Measurements from ENCODE around the gene ACSBG1.
A peak's percentile ranks its signal among the peaks of the same experiment; 100 is the strongest.

ACSBG1 gene

DNA sequence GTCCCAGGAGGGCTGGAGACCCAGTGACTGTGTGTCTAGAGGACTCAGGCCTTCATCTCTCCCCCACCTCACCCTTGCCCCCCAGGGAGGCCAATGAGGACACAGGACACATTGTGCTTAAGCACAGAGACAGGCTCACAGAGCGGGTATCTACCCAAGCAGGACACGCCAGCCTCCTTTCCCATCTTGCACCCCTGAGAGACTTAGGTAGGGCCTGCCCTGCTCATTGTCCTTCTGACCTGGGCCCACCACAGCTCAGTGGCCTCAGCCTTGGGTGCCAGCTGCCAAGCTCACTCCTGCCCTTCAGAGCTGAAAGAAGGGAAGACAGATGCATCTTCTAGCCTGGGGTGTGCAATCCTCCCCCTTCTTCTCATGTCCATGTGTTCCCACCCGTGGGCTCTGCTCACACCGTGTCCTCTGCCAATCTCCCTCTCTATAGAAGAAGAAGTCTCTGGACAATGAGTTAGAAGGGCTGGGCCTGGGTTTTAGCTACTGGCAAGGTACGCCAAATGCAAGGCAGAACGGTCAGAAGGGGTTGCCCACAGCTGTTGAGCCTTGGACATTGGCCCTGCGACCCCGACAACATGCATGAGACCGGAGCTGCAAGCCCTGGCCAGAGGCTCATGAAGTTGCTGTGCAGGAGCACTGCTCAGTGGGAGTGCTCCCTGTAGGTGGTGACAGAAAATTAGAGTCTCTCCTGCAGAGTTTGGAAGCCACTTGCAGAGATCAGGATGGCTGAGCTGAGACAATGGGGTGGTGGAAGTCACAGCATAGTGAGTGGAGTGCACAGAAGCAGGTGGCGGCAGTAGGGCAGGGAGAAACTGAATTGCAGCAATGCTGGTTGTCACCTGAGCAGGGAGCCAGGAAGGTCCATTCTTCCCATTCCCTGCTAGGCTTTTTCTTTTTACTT lies 32.8 kb downstream of the ACSBG1 start:
- no peak for DNase-seq

DNA sequence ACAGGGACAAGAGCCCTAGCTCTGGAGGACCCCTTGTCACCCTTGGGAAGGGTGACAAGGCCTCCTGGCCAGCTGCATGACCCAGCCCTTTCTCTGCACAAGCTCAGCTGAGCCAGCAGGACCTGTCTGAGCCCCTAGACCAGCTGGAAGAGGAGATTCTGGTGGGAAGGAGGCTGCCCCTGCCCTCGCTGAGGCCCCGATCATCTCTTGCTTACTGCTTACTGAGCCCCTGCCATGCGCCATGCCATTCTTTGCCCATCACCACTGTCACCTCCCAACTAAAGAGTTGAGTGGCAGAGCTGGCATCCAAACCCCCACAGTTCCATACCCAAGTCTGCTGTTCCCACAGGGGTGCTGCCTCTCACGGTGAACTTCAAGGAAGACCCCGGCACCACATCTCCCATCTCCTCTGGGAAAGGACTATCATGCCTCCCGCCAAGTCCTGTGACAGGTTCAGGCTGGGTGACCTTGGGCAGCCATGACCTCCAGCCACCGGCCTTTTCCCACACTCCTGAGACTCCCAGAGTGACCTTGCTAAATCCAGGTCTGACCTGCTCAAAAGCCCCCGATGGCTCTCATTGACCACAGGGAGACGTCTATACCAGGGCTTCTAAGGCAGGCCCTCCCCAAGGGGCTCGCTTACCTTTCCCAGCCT lies 34.0 kb downstream of the ACSBG1 start:
- no peak for DNase-seq

DNA sequence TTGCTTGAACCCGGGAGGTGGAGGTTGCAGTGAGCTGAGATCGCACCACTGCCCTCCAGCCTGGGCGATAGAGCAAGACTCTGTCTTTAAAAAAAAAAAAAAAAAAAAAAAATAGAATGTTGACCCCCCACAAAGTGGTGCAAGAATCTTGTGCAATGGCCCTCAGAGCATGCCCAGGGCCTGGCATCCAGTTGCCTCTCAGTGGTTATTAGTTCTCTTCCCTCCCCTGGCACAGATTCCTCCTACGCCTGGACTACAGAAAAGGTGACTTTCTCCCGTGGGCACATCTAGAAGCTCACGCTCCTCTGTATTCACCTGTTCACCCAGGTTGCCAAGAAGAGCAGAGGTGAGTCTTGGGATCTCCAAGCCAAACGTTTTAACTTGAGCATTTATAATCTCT lies 36.7 kb downstream of the ACSBG1 start:
- DNase-seq, result no peak

DNA sequence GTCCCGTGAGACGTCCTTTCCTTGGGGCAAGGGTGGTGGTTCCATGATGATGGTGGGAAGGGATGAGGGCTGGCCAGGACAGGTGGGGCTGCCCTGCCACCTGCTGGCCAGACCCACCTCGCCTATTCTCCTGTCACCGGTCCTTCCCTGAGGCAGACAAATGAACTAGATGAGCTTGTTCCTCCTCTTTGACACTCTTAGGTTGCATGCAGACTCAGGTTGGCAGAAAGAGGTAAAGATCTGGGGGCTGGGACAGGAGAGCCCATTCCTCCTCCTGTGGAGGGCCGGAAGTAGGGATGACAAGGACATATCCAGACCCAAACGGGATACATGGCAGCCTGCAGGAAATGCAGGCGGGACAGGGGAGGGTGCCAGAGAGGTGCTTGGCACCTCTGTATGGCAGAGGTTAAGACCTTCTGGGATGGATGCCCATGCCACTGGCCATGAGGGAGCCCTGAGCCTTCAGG lies 38.6 kb downstream of the ACSBG1 start:
- DNase-seq, result peak; percentile 28

DNA sequence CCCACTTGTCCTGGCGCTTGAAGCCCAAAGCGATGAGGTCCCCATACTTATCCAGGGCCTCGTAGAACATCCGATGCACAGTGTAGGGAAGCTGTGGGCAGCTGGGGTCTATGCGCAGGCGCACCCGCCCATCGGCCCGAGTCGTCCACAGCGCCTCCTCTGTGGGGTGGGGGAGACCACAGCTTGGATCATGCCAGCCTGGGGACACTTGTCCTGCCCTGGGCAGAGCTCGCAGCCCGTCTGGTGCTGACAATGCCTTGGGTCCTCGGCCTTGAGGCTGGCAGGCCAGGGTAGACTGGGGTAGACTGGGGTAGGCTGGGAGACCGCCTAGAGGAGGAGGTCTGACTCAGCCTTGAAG lies 39.8 kb downstream of the ACSBG1 start:
- no peak for DNase-seq

DNA sequence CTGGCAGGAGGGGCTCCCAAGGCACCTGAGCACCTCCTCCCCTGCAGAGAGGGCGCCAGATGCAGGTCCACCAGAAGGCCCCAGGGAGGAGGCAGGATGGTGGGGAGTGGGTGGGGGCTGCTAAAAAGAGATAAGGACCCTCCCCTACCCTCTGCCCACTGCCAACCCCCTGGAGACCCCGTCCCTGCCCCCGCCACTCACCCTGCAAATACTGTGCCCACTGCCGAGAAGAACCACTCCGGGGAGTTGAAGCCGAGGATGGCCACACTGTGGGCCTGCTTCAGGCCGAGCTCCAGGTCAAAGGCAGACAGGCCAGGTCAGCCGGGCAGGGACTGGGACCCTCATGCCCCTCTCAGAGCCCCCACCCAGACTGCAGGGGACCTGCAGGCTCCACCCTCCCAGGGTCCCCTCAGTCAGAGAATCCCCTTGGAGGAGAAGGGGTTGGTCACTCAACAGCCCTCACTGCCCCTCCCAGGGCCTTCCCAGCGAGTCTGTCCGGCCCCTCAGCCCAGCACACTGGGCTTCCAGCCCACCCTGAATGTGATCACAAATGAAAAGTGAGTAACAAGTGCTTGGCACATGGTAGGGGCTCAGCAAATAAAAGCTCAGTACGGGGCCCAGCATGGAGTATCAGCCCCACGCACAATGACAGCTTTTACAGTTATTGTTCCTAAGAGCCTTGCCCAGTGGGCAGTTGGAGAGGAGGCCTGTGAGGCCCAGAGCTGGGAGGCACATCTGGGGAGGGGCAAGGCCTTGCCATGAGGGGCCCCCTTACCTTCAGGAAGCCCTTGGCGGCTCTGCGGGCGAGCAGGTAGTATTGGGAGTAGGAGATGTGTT lies 40.4 kb downstream of the ACSBG1 start:
- no peak for DNase-seq

DNA sequence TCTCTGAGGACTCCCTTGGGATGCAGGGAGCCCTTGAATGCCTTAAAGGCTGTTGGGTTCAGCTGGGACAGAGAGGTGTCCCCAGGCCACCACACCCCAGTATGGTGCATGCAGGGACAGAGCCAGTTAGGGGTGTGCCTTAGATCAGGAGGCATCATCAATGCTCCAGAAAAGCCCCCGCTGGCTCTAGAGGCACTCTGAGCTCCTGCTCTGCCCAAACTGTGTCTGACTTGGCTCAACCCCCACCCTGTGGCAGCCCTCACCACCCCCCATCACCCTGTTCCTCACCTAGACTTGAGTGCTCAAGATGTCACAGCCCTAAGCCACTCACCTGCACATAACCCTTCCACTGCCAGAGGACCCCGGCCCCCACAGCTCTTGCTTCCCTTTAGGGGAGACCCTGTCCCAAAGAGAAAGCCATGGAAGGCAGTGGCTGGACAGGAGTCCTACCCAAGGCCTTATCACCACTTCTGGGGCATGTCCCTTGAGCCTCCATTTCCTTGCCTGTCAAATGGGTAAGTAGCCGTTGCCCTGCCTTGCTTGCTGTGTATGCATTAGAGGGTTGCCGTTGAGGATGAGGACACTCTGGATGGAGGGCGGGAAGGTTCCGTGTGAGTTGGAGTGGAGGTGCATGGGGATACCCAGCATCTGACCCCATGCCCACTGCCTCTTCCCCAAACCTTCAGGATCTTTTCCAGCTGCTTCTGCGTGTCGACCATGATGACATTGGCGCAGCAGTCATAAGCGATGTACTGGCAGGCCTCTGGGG lies 41.4 kb downstream of the ACSBG1 start:
- DNase-seq, result no peak

DNA sequence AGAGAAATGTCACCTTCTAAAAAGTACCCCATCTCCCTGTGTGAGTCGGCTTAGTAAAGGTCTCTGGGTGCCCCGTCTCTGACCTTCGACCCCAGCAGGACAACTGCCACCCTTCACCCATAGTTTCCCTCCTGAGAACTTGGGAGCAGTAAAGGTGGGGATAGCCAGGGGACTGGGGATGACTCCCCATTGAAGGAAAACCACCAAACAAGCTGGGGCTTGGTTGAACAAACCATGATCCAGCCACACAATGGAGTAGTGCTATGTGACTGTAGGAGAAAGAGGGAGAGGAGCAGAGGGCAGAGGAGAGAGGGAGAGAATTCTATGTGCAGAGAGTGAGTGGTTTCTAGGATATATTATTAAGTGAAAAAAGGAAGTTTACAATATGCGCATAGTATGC lies 51.5 kb downstream of the ACSBG1 start:
- DNase-seq, result no peak

DNA sequence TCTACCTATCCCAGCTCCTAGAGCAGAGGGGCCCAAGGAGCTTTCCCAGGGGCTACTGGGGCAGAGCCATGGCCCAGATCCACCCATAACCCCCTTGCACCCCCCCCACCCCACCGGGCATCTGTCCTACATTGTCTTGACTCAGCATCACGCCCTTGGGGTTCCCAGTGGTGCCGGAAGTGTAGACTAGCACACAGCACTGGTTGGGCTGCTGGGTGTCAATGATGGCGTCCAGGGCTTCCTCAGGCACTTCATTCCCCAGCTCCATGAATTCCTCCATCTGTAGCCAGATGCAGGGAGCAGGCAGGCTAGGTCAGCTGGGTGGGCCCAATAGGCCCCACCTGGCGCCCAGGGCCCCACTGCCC lies 52.0 kb downstream of the ACSBG1 start:
- DNase-seq, result no peak

DNA sequence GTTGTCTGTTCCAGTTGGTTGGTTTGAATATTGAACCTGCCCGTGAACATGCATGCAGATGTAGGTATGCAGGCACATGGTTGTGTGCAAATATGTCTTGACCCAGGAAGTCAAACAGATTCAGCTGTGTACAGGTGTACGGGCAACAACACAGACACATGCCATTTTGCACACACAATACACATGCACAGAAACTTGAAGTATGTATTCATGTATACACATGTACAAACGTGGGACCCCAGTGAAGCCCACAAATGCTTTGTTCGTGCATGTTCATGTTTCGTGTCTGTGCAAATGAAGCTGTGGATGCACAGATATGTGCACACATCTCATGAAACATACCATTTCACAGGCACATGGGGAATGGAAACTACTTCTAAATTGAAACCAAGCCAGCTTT lies 54.5 kb downstream of the ACSBG1 start:
- no peak for DNase-seq

DNA sequence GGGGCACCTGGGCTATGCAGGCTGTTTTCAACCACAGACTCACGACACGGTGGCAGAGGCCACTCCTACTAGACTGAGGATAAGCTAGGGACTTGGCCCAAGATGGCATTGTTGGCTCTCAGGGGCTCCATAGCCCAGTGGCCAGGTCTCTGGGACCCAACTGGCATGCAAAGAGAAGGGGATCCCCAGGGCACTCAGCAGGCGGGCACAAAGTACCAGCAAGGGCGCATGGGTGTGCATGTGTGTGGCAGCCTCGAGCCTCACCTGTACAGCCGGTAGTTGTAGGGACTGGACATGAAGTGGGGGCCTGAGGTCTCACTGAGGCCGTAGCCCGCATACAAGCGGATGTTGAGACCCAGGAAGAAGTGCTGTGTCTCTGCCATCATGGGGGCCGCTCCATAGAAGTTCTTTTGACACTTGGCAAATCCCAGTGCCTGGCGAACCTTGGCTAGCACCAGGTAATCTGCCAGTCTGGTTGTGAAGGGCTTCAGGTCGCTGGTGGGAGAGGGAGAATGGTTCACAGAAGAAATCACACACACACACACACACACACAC lies 55.0 kb downstream of the ACSBG1 start:
- no peak for DNase-seq

DNA sequence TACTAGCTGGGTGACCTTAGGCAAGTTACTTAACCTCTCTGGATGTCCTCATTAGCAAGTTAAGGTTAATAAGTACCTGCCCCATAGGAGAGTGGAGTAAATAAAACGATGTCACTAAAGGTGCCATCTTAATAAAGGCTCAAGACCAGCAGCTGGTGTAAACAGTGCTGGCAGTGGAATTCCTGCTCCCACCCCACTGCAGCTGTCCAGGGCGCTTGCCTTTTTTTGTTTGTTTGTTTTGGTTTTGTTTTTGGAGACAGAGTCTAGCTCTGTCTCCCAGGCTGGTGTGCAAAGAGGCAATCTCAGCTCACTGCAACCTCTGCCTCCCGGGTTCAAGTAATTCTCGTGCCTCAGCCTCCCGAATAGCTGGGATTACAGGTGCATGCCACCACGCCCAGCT lies 56.3 kb downstream of the ACSBG1 start:
- DNase-seq, result no peak

DNA sequence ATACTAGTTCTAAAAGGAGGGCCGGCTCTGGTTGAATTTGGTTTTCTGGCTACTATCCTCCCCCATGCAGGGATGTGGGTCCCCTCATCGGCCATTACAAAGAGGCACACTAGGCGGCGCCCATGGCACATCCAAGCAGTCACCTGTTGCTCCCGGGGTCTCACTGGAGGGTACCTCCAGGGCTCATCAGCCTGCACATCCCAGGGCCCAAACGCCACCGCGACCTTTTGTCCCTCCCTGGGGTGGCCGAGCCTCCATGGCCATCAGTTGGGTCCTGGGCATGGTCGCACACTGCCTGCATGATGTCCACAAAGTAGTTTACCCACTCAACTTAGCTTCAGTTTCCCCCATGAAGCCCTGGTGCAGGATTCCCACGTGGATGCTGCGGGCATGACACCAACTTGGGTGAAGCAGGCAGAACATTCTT lies 56.9 kb downstream of the ACSBG1 start:
- no peak for DNase-seq

DNA sequence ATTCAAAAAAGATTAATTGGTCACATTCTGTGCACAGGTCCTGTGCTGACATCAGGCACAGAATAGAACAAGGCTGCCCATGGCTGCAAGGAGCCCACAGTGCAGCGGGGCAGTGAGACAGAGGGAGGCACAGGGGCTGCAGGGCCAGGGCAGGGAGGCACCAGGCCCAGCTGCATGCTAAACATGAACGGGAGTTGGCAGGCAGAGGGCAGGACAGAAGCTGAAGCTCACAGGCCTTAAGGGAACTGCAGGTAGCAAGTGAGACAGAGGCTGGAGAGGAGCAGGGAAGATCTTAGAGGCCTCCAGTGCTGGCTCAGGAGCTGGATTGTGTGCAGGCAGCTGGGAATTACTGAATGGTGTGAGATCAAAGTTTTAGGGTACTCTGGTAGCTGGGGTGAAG lies 59.0 kb downstream of the ACSBG1 start:
- no peak for DNase-seq

DNA sequence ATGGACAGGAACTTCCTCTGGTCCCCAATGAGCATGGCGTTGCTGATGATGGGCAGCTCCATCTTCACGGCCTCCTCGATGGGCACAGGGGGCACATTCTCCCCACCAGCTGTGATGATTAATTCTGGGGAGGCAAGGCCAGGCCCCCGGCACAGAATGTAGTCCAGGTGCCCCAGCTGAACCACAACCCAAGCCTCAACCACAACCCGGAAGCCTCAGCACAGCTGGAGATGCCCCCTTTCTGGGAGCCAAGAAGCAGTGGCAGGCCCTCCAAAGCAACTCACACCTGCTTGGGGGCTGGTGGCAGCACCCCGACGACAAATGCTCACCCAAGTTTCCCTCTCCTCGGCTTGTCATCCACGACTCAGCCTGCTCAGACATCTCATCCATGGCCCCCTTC lies 60.0 kb downstream of the ACSBG1 start:
- no peak for DNase-seq

DNA sequence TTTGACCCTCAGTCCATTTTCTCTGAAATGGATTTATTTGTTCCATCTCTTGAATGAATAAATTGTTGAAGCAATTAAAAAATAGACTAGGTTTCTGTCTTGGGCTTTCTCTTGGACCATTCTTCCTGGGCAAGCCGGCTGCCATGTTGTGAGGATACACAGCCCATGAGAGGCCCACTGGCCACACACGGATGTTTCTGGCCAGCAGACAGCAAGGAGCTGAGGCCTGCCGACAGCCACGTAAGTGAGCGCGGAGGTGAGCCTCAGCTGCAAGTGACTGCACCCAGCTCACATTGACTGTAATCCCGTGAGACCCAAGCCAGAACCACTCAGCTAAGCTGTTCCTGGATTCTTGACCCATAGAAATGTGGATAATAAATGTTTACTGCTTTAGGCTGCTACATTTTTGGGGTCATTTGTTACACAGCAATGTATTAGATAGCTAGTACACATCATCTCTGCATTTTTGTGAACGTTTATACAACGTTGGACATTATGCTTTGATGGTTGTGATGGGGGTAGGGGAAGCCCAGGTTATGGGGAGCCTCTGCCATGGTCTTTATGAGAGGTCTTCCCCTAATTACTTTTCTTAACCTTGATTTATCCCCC lies 62.4 kb downstream of the ACSBG1 start:
- DNase-seq, result no peak

DNA sequence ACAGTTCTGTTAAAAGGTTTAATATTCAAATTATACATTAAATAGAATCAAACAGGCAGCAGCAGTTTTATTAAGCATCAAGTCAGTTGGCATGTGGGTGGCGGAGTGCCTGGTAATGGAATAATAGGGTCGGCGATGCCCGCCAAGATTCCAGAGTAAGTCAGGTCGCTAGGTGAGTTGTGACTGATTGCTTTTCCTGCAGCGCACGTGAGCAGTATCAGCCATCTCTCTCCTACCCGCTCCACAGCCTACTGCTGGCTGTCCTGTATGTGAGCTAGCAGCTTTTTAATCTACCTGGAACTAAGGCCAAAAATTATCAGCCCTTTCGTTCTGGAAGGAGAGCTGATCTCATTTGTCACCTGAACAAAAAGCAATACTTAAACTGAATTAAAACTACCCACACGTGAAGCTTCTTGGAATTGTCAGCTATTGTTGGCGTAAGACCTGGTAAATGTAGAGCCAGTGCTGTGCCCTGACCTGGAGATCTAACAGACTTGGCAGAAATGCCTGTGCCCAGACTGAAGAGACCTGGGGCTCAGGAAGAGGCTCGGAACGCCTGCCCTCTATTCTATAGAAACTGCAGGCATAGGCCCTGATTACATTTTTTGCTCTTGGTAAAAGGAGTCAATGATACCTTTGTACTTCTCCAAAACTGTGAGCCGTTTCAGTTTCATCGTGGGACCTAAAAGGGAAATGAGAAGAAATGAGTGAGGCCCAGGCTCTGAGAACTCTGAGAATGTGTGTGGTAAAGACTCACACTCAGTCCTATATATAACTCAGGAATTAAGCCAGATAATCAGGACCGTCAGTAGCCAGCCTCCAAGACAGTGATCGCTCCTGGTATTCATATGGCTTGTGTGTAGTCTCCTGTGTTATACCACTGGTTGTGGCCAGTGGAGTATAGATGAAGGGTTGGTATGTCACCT lies 63.3 kb downstream of the ACSBG1 start:
- no peak for DNase-seq

DNA sequence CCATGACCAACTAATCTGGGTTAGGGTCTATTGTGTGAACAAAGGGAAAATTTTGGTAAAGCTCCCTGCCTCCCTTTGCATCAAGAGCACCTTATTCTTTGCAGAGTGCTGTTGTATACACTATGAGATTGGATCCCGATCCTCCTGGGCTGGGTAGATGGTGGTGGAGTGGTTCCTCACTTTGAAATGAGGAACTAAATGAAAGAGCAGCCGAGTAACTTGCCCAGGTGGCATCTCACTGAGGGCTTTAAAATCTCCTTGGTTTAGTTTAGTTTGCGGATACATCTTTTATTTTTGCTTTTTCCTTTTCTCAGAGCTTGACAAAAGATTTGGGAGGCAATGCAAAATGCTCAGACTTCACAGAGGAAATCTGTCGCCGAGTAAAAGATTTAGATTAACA lies 65.8 kb downstream of the ACSBG1 start:
- DNase-seq, result no peak

DNA sequence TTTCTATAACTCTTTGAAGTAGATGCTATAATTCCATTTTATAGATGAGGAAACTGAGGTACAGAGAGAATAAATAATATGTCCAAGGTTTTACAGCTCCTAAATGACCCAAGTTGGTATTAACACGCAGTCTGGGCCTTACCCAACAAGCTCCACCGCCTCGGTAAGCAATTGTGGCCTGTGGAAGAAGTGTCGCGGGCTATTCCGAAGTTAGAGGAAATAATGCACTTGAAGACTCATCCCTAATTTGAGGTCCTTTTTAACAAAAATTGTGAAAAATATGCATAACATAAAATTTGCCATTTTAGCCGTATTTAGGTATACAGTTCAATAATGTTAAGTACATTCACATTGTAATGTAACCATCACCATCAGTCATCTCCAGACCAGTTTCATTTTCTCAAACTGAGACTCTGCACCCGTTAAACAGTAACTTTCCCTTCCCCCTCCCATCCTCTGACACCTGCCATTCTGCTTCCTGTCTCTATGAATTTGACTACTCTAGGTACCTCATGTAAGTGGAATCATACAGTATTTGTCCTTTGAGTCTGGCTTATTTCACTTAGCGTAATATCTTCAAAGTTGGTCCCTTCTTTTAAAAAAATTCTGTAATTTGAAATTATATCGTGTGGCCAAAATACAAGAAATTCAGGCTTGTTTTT lies 67.0 kb downstream of the ACSBG1 start:
- DNase-seq, result no peak

DNA sequence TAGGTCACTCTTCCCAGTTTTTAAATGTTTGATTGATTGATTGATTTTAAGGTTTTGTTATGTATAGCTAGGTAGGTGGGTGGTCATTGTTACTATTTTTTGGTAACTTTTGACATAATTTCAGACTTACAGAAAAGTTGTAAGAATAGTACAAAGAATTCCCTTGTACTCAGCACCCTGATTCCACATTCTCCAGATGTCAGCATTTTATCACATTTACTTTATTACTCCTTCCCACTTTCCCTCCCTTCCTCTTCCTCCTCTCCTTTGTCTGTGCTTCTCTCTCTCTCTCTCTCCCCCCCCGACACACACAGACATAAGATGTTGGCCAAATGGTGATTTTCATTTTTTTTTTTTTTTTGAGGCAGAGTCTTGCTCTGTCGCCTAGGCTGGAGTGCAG lies 70.4 kb downstream of the ACSBG1 start:
- DNase-seq, result no peak

All from activated T-cell treated with anti-CD3 and anti-CD28 coated beads for 4 hours (primary cell).